ENCODE measurements around the gene TSSK3. TPM values are rescaled to one million over a fixed set of nuclear protein-coding genes. Genes with fewer than 3 reads are reported as not detected.

Gene TSSK3, protein sequence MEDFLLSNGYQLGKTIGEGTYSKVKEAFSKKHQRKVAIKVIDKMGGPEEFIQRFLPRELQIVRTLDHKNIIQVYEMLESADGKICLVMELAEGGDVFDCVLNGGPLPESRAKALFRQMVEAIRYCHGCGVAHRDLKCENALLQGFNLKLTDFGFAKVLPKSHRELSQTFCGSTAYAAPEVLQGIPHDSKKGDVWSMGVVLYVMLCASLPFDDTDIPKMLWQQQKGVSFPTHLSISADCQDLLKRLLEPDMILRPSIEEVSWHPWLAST
- 4.8 TPM for total RNA-seq

DNA sequence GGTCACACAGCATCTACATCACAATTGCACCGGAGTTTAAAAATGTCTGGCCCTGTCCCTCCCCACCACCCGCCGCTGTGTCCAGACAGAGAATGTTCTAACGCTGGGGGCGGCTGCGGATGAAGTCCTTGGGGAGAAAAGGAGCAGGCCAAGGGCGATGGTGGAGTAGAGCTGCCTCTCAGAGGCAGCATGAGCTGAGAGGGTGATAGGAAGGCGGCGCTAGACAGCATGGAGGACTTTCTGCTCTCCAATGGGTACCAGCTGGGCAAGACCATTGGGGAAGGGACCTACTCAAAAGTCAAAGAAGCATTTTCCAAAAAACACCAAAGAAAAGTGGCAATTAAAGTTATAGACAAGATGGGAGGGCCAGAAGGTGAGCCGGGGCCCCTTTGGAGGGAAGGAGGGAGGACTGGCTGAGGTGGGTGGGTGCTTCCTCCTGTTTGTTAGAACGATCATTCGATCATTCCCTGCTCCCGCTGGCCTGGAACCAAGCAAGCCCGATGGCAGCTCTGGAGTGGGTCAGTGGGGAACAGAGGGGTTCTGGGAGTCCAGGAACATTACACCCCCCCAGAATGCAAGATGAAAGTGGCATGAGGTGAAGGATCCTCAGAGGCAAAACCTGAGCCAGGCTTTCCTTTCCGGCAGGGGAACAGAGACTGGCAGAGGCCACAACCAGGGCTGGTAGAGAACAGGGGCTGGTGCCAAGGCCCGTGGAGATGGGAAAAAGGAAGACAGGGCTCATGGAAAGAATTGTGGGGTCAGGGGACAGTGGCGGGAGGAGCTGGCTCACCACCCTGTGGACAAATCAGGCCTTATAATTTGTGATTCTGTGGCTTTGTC, at the start of gene TSSK3, which contains the start of gene FAM229A:
TSS of gene TSSK3 (plus strand) at position 66 of the 840 bp plus-strand sequence. CDS start at position 229, 163 bp downstream.
TSS of gene FAM229A (minus strand) at position 12 of the 840 bp plus-strand sequence. CDS start 394 bp downstream, outside the sequence.
- no peak for DNase-seq (ENCODE audit: low spot score in 2 of 2)
- H3K36me3 ChIP-seq, result peaks cover 25 to 39% of the 10 kb centered on the region in 2 donors
- no peaks in the 10 kb centered on the region for H3K27me3 ChIP-seq
- intact Hi-C loops (cut with DNase I), result no loop called here
- TF ChIP-seq, protein P1, sequence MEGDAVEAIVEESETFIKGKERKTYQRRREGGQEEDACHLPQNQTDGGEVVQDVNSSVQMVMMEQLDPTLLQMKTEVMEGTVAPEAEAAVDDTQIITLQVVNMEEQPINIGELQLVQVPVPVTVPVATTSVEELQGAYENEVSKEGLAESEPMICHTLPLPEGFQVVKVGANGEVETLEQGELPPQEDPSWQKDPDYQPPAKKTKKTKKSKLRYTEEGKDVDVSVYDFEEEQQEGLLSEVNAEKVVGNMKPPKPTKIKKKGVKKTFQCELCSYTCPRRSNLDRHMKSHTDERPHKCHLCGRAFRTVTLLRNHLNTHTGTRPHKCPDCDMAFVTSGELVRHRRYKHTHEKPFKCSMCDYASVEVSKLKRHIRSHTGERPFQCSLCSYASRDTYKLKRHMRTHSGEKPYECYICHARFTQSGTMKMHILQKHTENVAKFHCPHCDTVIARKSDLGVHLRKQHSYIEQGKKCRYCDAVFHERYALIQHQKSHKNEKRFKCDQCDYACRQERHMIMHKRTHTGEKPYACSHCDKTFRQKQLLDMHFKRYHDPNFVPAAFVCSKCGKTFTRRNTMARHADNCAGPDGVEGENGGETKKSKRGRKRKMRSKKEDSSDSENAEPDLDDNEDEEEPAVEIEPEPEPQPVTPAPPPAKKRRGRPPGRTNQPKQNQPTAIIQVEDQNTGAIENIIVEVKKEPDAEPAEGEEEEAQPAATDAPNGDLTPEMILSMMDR (IDR thresholded peaks at IDR 0.05), result no peak
- peak within 1 kb of the TSS in 1 of 2 donors; percentile 56 for H3K27ac ChIP-seq
- peaks cover 0 to 10% of the 10 kb centered on the region in 2 donors for H3K4me1 ChIP-seq
- peak within 1 kb of the TSS; percentile 48 to 68 for H3K4me3 ChIP-seq
- no peaks in the 10 kb centered on the region for H3K9me3 ChIP-seq

DNA sequence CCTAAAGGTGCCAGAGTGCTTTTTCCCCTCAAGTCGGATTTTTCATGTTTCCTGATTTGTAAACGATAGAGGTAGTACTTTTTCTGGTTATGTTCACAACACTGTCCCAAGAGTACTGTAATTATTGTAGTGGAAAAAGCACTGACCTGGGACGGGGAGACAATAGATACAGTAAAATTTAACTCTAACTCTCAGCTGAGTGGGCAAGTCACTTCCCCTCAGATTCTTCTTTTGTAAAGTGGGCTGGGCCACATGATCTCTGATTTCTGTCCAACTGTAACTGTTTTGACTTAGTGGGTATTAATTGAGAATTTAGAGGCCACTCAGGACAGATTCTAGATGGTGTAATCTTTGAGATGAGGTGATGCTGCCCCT, 45.4 kb upstream of the TSSK3 start:
- Histone ChIP-seq H3K27ac (no peak overlapping the region), H3K4me1 (no peaks in the 10 kb centered on the region), H3K9me3 (no peaks in the 10 kb centered on the region), H3K4me3 (no peak overlapping the region), H3K36me3 (peaks cover 16 to 36% of the 10 kb centered on the region in 2 donors), H3K27me3 (no peaks in the 10 kb centered on the region)
- intact Hi-C loops (cut with DNase I), result no loop called here
- TF ChIP-seq, protein P1 (IDR thresholded peaks at IDR 0.05), result no peak
- DNase-seq (ENCODE audit: low spot score in 2 of 2), result no peak

DNA sequence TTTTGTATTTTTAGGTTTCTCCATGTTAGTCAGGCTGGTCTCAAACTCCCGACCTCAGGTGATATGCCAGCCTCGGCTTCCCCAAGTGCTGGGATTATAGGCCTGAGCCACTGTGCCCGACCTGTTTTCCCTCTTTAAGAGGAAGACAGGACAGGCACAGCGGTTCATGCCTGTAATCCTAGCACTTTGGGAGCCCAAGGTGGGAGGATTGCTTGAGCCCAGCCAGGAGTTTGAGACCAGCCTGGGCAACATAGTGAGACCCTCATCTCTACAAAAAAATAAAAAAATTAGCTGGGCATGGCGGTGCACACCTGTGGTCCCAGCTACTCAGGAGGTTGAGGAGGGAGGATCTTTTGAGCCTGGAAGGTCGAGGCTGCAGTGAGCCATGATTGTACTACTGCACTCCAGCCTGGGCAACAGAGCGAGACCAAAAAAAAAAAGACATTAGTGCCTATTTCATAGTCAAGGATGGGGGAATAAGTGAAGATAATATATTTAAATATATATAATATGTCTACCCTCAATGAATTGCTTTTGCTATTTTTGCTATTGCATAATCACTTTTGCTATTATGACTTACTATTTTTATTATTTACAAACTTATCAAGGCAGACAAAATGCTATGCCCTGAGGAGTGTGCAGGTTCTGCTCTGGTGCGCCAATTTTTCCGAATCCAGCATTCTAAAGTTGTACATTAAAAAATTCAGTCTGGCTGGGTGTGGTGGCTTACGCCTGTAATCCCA, 44.0 kb upstream of the TSSK3 start:
- intact Hi-C loops (cut with DNase I), result no loop called here

DNA sequence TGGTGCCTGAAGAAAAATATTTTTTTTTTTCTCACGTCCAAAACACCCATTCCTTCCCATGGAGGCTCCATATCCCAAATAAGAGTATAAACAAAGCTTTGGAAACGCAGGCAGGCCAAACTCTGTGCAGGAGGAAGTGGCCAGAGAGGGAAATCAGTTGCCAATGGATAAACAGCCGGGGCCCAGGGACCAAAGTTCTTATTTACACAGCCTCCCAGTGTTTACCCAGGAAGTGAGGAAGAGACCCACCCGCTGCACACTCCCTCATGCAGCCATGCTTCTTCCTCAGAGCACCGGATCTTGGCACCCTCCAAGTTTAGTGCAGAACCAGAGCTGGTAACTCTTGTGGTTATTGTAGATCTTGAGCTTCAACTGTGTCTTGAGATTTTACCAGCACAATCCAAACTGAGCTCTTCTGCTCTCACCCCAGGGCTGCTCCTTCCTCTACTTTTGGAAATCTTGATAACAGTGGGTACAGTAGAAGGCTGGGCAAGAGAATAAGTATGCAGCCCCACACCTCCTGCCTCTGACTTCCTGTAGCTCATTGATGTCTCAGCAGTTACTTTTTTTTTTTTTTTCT, 40.5 kb upstream of the TSSK3 start:
- peaks cover 24 to 53% of the 10 kb centered on the region in 2 donors for H3K36me3 ChIP-seq
- TF ChIP-seq, protein P1 (IDR thresholded peaks at IDR 0.05), result no peak

More for the DNA sequence above, 44.0 kb upstream of the TSSK3 start:
- TF ChIP-seq, protein P1 (IDR thresholded peaks at IDR 0.05), result no peak
- Histone ChIP-seq H3K4me3 (no peak overlapping the region), H3K27ac (no peak overlapping the region), H3K36me3 (peaks cover 16 to 36% of the 10 kb centered on the region in 2 donors), H3K9me3 (no peaks in the 10 kb centered on the region), H3K4me1 (no peaks in the 10 kb centered on the region), H3K27me3 (no peaks in the 10 kb centered on the region)
- no peak for DNase-seq (ENCODE audit: low spot score in 2 of 2)

DNA sequence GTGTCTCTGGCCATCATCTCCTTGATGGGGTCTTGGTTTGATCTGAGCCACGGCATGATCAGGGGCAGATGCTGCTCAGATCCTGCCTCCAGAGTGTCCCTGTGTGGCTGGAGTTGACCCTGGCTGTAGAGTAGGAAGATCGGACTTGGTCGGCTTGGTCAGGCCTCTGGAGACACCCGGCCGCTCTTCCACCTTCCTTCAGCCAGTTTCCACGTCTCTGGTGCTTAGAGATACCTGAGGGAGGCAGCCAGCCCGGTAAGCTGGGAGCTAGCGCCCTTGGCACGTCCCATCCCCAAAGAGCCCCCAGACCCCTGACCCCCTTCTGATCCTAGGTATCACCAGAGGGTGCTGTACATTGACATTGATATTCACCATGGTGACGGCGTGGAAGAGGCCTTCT, 35.1 kb upstream of the TSSK3 start:
- H3K4me3 ChIP-seq, result no peak overlapping the region
- H3K4me1 ChIP-seq, result no peaks in the 10 kb centered on the region
- DNase-seq (ENCODE audit: low spot score in 2 of 2), result no peak
- H3K36me3 ChIP-seq, result peaks cover 45 to 73% of the 10 kb centered on the region in 2 donors
- intact Hi-C loops (cut with DNase I), result no loop called here
- no peak overlapping the region for H3K27ac ChIP-seq
- H3K9me3 ChIP-seq, result no peaks in the 10 kb centered on the region
- no peaks in the 10 kb centered on the region for H3K27me3 ChIP-seq
- TF ChIP-seq, protein P1 (IDR thresholded peaks at IDR 0.05), result no peak

More for the DNA sequence above, 40.5 kb upstream of the TSSK3 start:
- no peak overlapping the region for H3K4me3 ChIP-seq
- no peaks in the 10 kb centered on the region for H3K27me3 ChIP-seq
- intact Hi-C loops (cut with DNase I), result no loop called here
- no peak for DNase-seq (ENCODE audit: low spot score in 2 of 2)
- H3K9me3 ChIP-seq, result no peaks in the 10 kb centered on the region
- H3K27ac ChIP-seq, result no peak overlapping the region
- no peaks in the 10 kb centered on the region for H3K4me1 ChIP-seq
